Astrocyte of the spinal cord (primary cell): ENCODE data around the gene CFAP47.

Experiments
- DNase-seq: peaks from one replicate; pipeline ENCODE4 v3.0.0; 2011; ENCODE audit warnings: low read depth, low spot score
- H3K4me3 ChIP-seq: 2 replicates; pipeline ENCODE4 v1.5.1; 2011; ENCODE audit warnings: low read depth, mild to moderate bottlenecking, low read length, moderate library complexity
- CTCF ChIP-seq: IDR thresholded peaks from 2 replicates; pipeline ENCODE4 v1.5.1; 2012; ENCODE audit warnings: low read depth, mild to moderate bottlenecking, low read length, inconsistent platforms
- in situ Hi-C: cut with HindIII; loops from 2 replicates; pipeline ENCODE4 v1.10.0; 2017; ENCODE audit warnings: low sequenced_read_pairs

The CFAP47 gene

DNA sequence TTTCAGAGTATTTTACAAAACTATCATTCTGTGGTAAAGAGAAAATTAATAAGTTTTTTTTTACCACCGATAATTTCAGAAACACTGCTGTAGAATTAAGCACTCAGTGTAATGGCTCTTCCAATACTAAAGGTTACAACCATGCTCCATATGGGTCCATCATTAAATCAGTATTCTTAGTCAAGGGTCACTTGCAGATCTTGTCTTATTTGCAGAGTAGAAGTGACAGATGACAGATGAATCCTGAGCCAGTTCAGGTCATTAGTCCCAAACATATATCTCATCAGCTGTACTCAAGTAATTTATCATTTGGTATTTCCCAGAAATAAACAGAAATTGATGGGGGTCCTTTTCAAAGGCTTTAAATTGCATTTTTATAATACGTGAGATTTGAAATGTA is 182.9 kb downstream of the CFAP47 start:
- no peak for DNase-seq
- no peak overlapping the region for H3K4me3 ChIP-seq
- in situ Hi-C loops: no loop called here
- TF ChIP-seq CTCF: no peak

DNA sequence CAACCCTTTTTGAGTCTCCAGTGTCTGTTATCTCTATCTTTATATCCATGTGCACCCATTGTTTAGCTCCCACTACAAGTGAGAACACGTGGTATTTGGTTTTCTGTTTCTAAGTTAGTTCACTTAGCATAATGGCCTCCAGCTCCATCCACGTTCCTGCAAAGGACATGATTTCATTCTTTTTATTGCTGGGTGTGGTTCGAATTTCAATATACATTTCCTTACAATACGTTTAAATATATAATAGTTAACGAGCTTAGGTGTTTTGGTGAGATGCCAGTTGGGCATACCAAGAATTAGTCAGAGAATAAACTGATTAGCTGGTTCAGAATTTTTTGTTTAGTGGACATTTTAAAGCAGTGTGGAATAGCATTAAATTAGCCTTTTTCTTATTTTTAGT is 196.7 kb downstream of the CFAP47 start:
- no peak for TF ChIP-seq CTCF
- DNase-seq: no peak
- in situ Hi-C loops: no loop called here
- no peak overlapping the region for H3K4me3 ChIP-seq

DNA sequence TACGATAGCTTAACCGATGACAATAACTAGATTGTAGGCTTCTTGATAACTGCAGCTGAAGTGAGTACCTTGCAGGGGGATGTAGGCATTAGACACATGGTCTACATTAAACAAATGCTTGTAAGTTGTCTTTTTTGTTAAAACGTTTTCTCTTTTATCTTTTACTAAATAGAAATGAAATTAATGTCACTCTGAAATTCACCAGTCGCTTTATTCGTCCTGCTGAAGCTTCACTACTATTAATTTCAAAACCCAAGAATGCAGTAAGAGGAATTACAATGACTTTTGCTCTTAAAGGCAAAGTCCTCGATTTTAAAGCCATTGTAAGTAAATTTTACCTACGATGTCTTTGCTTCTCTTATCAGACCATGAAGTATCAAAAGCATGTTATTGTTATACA is 239.7 kb downstream of the CFAP47 start:
- in situ Hi-C loops: no loop called here
- H3K4me3 ChIP-seq: no peak overlapping the region
- no peak for DNase-seq
- no peak for TF ChIP-seq CTCF

DNA sequence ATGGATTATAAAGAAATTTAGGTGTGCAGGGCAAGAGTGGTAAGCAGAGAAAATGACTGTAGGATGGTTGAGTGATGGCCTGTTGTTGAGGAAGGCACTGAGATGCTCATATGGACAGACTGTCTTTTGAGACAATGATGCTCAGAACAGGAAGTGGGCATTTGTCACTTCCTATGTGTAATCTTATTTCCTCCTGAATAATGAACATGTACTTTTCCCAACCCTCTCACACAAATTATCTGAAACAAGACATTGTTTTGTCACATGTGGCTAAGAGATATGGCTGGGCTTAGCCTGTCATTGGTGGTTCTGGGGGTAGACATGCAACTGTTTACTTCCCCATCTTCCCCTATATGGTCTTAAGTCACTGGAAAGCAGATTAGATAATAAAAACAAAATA is 240.5 kb downstream of the CFAP47 start:
- DNase-seq: no peak
- H3K4me3 ChIP-seq: no peak overlapping the region
- in situ Hi-C loops: no loop called here
- no peak for TF ChIP-seq CTCF

DNA sequence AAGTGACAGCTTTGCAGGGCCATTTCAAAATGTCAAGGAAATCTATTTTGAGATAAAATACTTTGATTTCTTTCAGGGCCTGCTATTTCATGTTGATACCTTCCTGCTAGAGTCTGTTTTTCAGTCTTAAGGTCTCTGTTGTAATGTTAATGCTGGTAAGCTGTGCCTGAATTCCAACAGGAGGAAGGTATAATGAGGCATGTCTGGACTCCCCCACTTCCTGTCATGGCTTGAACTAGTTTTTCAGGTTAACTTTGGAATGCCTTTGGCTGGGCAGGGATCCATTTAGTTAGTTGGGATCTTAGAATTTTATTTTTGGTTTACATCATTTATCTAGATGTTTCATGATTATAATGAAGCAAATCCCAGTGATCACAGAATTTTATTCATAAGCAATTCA is 279.0 kb downstream of the CFAP47 start:
- no peak overlapping the region for H3K4me3 ChIP-seq
- no peak for DNase-seq
- no peak for TF ChIP-seq CTCF
- in situ Hi-C loops: no loop called here

- H3K4me3 ChIP-seq: no peak overlapping the region
- in situ Hi-C loops: no loop called here
- no peak for TF ChIP-seq CTCF
- no peak for DNase-seq
Observed at GRCh38 chrX:36199928-36200327, 280.4 kb downstream of the CFAP47 start.

DNA sequence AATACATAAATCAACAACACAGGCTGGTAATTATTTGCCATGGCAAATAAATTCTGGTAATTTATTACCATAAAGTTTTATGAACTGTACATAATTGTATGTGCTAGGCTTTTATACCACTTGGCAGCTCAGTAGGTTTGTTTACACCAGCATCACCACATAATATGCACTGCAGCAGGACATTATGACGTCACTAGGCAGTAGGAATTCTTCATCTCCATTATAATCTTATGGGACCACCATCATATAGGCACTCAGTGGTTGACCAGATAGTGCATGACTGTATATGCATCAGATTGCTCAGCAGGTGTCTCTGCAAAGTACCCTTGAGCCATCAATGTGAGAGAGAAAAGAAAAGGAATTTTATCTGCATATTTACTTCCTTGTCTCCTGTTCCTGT is 295.4 kb downstream of the CFAP47 start:
- in situ Hi-C loops: no loop called here
- no peak for DNase-seq
- TF ChIP-seq CTCF: no peak
- no peak overlapping the region for H3K4me3 ChIP-seq
